ENCODE data around the gene FAM53A. TPM values are rescaled to one million over a fixed set of nuclear protein-coding genes. Genes with fewer than 3 reads are reported as not detected.
"Not testable (repeated sequence)": the region's sequence is repeated elsewhere in the genome, so short reads cannot be mapped to it uniquely, and the experiment has no call there.

FAM53A gene
- polyA plus RNA-seq, 5 donors, result 2.0 to 4.5 (median 2.2) TPM

DNA sequence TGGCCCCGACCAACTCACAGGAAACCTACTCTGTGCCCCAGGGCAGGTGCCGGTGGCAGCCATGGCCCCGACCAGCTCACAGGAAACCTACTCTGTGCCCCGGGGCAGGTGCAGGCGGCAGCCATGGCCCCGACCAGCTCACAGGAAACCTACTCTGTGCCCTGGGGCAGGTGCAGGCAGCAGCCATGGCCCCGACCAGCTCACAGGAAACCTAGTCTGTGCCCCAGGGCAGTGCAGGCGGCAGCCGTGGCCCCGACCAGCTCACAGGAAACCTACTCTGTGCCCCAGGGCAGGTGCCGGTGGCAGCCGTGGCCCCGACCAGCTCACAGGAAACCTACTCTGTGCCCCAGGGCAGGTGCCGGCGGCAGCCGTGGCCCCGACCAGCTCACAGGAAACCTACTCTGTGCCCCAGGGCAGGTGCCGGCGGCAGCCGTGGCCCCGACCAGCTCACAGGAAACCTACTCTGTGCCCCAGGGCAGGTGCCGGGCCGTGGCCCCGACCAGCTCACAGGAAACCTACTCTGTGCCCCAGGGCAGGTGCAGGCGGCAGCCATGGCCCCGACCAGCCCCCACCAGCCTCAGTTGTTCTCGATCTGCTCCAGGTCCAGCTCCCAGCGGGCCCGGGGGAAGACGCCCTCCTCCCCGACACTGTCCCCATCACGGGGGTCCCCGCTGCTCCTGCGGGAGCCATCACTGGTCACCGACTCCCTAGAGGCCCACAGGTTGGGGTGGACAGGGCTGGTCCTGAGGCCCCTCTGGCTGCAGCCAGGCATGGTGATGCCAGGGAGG is 43.2 kb downstream of the FAM53A start:
- DNase-seq, result not testable (repeated sequence)

DNA sequence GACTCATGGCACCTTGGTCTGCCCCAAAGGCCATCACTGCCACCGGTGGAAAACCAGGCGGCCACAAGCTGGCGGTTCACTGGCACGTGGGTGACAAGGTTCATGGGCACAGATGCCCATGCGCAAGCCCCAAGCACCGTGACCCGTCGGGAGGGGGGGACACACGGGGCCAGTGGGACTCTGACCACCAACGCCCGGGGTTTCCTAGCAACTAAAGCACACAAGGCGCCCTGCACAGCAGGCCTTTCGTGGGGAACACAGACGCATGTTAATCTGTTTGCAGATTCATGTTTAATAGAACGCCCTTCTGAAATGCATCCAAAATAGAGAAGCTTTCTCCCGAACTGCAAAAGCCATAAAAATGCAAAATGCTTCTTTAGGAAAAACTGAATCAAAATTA is 43.9 kb downstream of the FAM53A start:
- no peak for DNase-seq

DNA sequence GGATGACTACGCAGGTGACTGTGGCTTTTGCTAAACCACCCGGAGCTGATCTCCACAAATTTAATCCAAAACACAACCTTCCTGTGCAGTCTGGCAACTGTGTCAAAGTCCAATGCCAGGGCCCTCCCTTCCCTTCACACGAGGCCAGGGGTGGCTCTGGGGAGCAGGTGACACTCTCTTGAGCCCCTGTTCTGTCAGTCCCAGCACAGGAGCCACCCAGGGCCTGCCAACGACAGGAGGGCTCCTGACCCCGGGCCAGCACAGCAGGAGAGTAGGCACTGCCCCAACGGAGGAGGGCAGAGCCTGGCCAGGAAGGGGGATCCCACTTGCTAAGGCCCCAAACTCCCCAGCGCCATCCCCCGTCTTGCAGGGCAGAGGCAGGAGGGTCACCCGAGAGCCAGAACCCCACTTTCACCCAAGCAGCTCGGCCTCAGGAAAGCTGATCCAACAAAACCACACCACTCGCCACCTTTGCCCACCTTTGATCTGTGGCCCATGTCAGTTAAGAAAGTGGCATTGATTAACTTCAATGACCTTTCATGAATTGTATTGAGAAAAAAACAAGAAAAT is 44.7 kb downstream of the FAM53A start:
- DNase-seq, result no peak

DNA sequence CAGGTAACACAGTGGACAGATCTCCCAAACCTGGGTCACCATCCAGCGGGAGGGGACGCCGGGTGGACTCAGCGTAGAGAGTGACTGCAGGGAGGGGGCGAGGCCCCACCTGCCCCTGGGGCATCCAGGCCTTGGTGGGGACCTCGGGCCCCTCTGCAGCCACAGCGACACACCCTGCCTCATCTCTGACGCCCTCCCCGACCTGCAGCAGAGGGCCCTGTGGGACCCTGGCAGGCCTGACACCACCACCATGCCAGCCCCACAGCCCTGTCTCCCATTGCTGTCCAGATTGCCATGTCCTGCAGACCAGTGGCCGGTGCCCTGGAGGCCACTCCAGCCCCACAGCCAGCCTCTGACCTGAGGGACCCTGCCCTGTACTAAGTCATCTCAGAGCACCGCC is 45.2 kb downstream of the FAM53A start:
- no peak for DNase-seq

DNA sequence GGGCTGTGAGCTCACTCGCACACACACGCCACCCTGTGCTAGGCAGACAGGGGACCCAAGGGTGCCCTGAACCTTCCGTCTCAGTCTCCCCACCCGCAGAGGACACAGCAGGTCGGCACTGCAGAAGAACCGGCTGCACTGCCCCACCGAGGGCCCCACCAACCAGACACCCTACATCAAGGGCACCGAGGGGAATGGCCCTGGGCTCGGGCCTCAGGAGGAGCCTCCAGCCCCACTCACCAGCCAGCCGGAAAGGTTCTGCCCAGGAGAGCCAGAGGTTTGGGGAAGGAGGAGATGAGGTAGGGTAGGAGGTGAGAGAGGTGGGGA is 45.9 kb downstream of the FAM53A start:
- DNase-seq, result no peak

DNA sequence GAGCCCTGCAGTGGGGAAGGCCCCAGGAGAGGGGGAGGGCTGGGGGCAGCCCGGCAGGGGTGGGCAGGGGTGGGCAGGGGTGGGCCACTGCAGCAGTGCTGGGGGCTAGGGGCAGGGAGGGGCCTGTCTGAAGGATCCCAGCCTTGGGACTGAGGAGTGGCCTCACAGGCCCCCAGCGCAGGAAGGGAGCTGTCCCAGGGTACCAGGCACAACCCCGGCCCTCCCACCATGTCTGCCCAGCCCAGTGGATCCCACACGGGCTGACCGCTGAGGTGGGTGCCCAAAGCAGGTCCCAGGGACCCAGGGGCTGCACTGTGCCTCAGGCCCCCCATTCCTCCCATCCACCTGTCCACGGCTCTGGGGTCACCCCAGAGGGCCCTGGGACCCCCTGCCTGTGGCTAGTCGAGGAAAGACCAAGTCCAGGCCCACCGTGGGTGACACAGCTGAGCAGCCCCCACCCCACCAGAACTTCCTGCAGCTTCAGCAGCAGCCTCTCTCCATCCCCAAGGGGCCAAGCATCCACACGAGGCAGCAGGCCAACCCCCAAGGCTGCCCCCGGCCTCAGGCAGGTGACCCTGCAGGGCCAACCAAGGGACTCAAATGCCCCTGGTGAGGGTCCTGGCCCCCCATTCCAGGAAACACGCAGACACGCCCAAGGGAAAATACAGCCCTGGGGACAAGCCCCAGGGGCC is 46.4 kb downstream of the FAM53A start:
- no peak for DNase-seq

DNA sequence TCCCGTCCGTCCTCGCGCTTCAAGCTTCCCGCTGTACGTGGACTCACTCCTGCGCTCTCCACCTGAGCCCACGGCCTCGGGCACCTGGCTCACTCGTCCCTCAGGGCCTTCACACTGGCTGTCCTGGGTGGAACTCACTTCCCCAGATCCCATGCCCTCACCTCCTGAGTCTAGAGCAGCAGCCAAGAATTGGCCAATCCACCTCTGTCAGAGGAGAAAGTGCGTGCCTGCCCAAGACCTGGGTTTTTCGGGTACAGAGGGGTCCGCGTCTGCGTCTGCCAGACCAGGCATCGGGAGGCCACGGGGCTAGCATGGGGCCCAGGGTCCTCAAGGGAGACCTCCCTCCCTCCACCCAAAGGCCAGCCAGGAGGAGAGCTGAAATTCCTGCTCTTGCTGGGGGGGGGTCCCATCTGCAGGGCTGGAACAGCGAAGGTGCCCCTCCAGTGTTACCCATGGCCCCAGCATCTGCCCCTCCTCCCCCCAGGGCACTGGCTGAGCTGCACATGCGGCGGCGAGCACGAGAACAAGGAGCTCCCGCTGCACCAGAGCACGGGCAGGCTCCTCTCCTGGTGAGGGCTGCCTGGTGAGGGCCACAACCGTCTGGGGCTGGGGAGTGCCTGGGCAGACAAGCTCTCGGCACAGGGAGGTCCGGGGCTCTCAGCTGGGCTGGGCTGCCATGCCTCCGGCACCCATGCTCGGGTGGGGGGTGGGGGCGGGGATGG is 47.5 kb downstream of the FAM53A start:
- no peak for DNase-seq

DNA sequence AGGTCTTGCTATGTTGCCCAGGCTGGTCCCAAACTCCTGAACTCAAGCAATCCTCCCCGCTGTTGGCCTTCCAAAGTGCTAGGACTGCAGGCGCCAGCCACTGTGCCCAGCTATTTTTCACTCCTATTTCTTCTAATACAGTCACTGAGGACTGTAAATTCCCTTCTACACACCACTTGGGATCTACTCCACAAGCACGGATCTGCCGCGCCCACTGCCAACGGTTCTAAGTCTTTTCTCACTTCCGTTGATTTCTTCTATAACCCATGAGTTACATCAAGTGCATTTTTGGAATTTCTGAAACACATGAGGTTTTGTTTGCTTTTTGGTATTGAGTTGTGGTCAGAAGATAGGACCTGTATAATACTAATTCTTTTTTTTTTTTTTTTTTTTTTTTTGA is 48.6 kb downstream of the FAM53A start:
- peak in 1 of 2 donors; percentile 6 for DNase-seq

DNA sequence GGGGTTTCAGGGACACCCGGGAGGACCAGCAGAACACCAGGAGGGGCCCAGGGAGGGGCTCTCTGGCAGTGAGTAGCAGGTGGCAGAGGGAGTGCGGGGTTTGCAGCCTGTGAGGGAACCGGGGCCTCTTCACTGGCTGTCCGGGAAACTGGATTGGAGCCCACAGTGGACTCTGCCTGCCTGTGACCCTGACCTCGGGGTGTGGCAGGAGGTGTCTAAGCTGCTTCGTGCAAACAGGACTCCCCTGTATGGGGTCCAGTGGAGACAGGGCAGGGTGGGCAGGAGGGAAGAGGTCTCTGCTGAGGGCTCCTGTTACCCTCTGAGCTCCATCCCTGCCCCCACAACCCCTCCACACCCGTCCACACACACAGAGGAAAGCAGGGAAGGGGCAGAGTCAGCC is 50.1 kb downstream of the FAM53A start:
- no peak for DNase-seq

DNA sequence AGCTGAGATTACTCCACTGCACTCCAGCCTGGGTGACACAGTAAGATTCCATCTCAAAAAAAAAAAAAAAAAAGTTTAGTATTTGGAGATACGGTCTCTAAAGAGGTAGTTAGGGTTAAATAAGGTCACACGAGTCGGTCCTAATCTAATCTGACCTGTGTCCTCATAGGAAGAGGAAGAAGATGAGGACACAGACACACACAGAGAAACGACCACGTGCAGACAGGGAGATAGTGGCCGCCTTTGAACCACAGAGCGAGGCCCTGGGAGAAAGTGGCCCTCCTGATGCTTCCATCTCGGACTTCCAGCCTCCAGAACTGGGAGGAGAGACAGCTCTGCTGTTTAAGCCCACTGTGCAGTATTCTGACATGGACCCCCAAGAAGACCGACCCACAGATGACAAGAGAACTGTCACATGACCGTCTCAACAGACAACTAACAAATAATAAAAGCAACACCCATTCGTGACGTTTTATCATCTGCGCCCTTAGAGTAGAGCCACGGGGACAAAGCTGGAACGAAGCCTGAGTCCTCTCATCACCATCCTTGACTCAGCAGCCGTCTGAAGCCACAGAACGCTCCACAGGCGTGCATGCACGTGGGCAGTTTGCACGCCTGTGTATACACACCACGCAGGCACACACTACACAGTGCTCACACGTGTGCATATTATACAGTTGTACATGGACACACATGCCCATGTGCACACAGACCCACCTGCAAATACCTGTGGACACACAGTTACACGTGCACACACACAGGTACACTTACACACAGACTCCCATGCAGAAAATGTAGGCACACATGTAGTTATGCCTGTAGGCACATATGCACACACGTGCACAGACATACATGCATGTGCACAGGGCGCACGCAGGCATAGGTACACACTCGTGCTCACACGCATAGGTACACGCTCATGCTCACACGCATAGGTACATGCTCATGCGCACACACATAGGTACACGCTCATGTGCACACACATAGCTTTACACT is 51.7 kb downstream of the FAM53A start:
- no peak for DNase-seq

DNA sequence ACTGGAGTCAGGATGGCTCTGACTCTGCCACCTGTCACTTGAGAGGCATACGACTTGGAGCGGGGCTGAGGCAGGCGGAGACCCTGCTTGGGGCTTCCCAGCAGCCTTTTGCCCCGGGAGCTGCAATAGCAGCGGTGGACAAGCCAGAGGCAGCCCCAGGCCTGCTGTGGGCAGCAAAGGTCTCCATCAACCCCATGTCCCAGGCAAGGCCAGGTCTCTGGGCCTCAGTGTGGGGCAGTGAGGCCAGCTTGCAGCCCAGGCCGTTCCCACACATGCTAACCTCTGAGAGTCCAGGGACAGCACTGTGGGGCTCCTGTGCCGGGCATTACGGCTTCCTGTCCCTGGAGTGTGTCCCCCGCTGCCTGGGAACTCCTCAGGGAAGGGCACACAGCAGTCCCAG is 53.0 kb downstream of the FAM53A start:
- DNase-seq, result no peak

DNA sequence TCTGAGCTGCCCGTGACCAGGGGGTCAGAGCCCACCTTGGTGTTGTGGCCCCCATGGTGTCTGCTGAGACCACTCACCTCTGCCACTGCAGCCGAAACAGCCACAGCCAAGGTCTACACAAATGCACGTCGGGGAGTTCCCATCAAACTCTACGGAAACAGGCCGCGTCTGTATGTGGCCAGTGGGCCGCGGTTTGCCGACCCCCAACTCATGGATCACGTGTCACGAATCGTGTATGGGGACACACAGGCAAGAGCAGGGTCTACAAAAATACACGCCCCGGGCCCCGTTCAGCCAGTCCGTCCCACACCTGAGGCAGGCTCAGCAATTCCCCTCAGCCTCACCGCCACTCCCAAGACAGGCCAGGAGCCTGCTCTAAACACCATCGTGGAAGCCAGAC is 53.8 kb downstream of the FAM53A start:
- no peak for DNase-seq

DNA sequence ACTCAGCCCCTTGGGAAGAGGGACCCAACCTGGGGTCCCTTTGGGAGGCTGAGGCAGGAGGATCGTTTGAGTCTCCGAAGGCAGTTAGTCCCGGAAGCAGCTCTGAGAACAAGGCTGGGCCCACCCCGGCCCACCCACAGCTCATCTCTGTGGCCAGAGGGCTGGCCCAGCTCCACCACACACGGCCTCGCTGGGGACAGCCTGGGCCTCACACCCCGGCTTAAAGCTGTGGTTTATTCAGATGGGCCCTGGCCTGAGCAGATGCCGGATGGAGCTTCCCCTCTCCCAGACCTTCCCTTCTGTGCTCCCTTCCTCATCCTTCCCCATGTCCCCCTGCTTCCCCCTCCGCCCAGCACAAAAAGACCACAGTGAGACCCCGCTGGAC is 54.4 kb downstream of the FAM53A start:
- DNase-seq, result no peak

DNA sequence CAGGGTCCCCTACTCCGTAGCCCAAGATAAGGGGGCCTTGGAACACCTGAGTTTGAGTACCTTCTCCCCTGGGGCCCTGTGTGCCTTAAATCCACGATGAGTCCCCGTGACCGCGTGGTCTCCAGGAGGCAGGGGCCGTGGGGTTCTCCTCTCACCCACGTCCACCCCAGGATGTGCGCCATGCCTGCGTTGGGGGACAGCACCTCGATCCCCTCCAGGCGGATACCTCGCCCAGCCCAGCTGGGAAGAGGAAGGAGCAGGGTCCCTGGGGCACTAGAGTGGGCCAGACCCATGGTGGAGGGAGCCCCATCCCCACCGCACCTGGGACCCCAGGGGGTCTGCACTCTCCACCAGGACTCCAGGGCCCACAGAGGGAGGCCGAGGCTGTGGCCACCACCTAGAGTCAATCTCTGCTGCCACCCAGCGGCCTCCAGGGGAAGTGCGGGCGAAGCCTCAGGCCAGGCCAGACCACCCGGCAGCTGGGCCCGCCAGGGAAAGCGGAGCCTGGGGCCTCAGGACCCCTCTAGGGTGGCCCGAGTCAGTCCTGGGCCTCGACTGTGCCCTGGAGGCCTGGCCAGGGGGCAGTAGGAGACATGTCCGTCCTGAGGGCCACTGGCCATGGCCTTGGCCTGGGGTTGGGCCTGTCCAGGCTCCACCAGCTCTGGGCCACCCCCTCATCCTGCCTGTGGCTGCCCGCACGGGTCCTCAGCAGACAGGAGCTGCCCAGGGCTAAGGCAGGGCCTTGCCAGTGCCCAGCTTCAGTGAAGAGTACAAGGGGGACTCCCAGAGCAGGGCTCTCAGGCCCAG is 55.0 kb downstream of the FAM53A start:
- DNase-seq, result peak in 1 of 2 donors; percentile 39

DNA sequence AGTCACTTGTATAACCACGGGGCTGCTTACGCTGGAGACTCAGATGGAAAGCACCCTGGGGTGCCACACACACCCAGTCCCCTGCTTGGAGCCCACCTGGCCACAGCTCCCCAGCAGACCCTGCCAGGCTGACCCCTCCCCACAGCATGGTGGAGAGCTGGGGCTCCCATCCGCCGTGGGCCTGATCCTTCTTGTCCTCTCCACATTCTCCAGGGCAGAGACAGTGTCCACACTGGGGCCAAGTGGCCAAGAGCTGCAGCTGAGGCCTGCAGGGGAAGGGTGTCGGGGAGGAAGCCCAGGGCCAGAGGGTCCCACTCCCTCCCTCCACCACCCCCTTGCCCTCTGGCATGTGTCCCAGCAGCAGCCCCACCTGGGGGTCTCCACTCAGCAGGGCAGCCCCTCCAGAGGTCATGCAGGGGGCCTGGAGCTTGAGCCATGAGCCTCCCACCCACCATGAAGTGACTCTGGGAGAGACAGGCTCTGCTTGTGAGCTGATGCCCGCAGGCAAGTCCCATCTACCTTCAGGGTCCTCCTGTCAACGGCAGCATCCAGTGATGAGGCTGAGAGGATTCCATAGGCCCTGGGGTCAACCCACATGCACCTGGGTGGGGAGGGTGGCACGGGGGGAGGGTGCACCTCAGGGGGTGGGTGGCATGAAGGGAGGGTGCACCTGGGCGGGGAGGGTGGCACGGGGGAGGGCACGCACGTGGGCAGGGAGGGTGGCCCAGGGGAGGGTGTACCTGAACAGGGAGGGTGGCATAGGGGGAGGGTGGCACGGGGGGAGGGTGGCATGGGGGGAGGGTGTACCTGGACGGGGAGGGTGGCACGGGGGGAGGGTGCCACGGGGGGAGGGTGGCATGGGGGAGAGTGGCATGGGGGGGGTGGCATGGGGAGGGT is 56.4 kb downstream of the FAM53A start:
- DNase-seq, result no peak

DNA sequence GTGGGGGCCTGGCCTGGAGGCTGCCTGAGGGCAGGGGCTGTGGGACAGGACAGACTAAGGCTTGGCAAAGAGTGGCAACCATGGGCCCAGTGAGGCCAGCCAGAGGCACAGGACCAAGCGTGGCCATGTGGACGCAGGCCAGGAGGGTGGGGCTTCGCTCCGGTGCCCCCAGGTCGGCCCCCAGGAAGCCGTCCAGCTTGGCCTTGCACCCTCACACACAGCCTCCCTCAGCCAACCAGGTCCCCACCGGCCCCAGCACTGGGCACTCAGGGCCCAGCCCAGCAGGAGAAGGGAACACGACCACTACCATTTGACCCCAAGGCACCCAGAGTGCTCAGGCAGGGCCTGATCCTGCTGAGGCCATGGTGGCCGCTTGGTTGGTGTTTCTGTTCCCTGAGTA is 57.2 kb downstream of the FAM53A start:
- no peak for DNase-seq

DNA sequence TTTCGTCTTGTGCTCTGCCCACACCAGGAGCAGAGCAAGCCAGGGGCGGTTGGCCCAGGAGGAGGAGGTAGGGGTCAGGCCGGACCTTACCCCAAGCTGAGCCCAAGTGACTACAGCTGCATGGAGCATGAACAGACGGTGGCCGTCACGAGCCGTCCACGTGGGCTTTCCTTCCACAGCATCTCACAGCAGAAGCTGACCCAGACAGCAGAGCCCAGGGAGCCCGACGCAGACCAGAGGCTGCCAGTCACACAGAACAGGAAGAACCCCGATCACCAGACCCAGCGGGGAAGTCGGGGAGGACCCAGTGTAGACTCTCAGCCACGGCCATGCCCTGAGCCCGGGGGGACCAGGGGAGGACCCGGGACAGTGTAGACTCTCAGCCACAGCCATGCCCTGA is 58.0 kb downstream of the FAM53A start:
- DNase-seq, result no peak

DNA sequence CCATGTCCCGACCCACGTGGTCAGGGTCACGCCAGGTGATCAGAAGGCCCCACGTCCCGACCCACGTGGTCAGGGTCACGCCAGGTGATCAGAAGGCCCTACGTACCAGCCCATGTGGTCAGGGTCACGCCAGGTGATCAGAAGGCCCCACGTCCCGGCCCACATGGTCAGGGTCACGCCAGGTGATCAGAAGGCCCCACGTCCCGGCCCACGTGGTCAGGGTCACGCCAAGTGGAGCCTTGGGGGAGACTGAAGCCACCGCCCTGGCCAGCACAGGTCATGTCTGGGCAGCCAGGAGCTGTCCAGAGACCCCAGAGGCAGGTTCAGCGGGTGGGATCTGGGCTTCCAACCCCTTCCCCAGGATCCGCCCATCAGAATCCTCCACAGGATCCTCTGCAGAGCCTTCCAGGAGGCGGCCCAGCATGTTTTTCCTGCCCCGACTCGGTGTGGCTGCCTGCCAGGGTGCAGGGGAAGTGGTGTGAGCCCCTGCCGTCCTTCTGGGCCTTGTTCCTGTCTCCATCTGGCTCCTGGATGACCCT is 58.4 kb downstream of the FAM53A start:
- no peak for DNase-seq

DNA sequence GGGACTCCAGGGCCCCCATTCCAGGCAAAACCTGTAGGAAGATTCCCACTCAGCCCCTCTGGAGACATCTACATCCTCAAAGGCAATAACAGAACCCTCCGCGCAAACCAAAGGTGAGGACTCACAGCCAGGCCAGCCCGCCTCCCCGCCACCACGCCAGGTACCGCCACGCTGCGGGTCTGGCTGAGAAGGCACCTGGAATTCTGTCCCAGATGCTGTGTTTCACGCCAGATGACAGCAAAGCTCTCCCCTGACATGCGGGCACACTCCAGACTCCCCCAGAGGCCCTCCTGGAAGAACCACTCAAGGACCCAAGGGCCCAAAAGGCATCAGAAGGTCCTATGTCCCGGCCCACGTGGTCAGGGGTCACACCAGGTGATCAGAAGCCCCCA is 59.6 kb downstream of the FAM53A start:
- DNase-seq, result no peak

Data from right lung (tissue), 5 donors.